Ectodermal cell (in vitro differentiated cells): ENCODE results near the gene S100A5.

Source experiments
- H3K27ac ChIP-seq: 2 replicates; pipeline ENCODE4 v1.7.0; 2013; ENCODE audit warnings: mild to moderate bottlenecking, low read depth, low read length; ENCODE audit not compliant: insufficient read depth, poor library complexity, severe bottlenecking
- H3K27me3 ChIP-seq: 2 replicates; pipeline ENCODE4 v1.7.0; 2013; ENCODE audit warnings: mild to moderate bottlenecking, low read length; ENCODE audit not compliant: insufficient read depth, control insufficient read depth, poor library complexity, severe bottlenecking
- H3K36me3 ChIP-seq: one replicate; pipeline ENCODE4 v1.7.0; 2013; ENCODE audit warnings: low read length; ENCODE audit not compliant: control insufficient read depth, insufficient read depth
- H3K4me1 ChIP-seq: one replicate; pipeline ENCODE4 v1.7.0; 2013; ENCODE audit warnings: low read length; ENCODE audit not compliant: control insufficient read depth, insufficient read depth
- H3K4me3 ChIP-seq: 2 replicates; pipeline ENCODE4 v1.7.0; 2013; ENCODE audit warnings: low read depth, low read length, control low read depth; ENCODE audit not compliant: insufficient read depth
- H3K9me3 ChIP-seq: 2 replicates; pipeline ENCODE4 v1.7.0; 2013; ENCODE audit warnings: mild to moderate bottlenecking, low read length, moderate library complexity; ENCODE audit not compliant: control insufficient read depth
- WGBS, 2 experiments: methylation state at CpG; one replicate each; pipeline ENCODE4 v1.1.7; 2013; ENCODE audit warnings: missing lambda C conversion rate in 2 of 2; 5-methylcytosine and 5-hydroxymethylcytosine counted together

Gene S100A5

GRCh38 chr1:153488731-153489130 lies 52.0 kb downstream of the S100A5 start:
- WGBS, 2 experiments, result 70 to 74% methylated on average over 4 of the region's 4 CpGs
- no peak overlapping the region for H3K4me3 ChIP-seq
- H3K27ac ChIP-seq, result no peak overlapping the region

GRCh38 chr1:153487707-153488106 lies 53.0 kb downstream of the S100A5 start:
- Histone ChIP-seq H3K4me1 (peaks cover 11% of the 10 kb centered on the region), H3K27ac (no peak overlapping the region), H3K27me3 (no peaks in the 10 kb centered on the region), H3K36me3 (no peaks in the 10 kb centered on the region), H3K4me3 (no peak overlapping the region), H3K9me3 (no peaks in the 10 kb centered on the region)
- WGBS, 2 experiments, result 100% methylated on average over 2 of the region's 2 CpGs

More at GRCh38 chr1:153488731-153489130, 52.0 kb downstream of the S100A5 start:
- peaks cover 11% of the 10 kb centered on the region for H3K4me1 ChIP-seq
- no peaks in the 10 kb centered on the region for H3K36me3 ChIP-seq
- no peaks in the 10 kb centered on the region for H3K27me3 ChIP-seq
- H3K9me3 ChIP-seq, result no peaks in the 10 kb centered on the region
